K562 (cell line): ENCODE data around the gene PPP2R3C. TPM values are rescaled to one million over a fixed set of nuclear protein-coding genes. Genes with fewer than 3 reads are reported as not detected.

Experiments used
- ATAC-seq: fragments of 200-7000 bp; cut with Tn5 transposase; 3 replicates; pipeline ENCODE4 v1.9.1; 2020; ENCODE audit warnings: moderate library complexity
- BruUV-seq: library from RNA; stranded (reverse); fragments of 400-500 nt; replicated peaks from 2 replicates; lab custom pipeline; 2021; lab: Mats Ljungman, UMichigan
- CTCF ChIA-PET: fragments of 300-600 bp; formaldehyde crosslinking; extraction: SDS; loops from one replicate; lab custom pipeline; 2021; ENCODE audit warnings: low intra/inter-chr PET ratio; lab: Yijun Ruan, JAX
- POLR2A ChIA-PET: fragments of 300-600, 350-650 bp; sonication (Branson Sonifier 250); formaldehyde crosslinking; extraction: SDS; loops from one replicate; lab custom pipeline; 2021; ENCODE audit warnings: antibody characterized with exemption, inconsistent platforms; lab: Yijun Ruan, JAX
- DNase-seq, 4 experiments: peaks; one replicate each; pipeline versions ENCODE4 v3.0.0 to v3.0.0-alpha.2; 2011 to 2018; ENCODE audit warnings: low spot score in 3 of 4, mixed read lengths in 3 of 4; ENCODE audit errors: extremely low read depth in 1 of 4
- FAIRE-seq: peaks from 2 replicates; lab custom pipeline; 2011; peaks lifted over from hg19 to GRCh38; lab: Jason Lieb, UNC
- H2AFZ ChIP-seq: 2 replicates; pipeline ENCODE4 v1.6.0; 2011; ENCODE audit warnings: low read depth, low read length, control low read depth, inconsistent platforms
- H3K27ac ChIP-seq: fragments of 200-600 bp; 3 replicates; pipeline ENCODE4 v1.8.0; 2011; ENCODE audit warnings: low read depth, mild to moderate bottlenecking, control low read depth, inconsistent platforms, low read length, moderate library complexity, mixed read lengths; ENCODE audit errors: extremely low read depth
- H3K27me3 ChIP-seq, 2 experiments: fragments of 300-600 bp in 1 of 2; 2 replicates in 1 of 2; 3 replicates in 1 of 2; pipeline versions ENCODE4 v1.6.0 to v1.8.0; 2011; ENCODE audit warnings: inconsistent platforms in 2 of 2, low read length in 2 of 2, mild to moderate bottlenecking in 1 of 2, mixed read lengths in 1 of 2, moderate library complexity in 1 of 2; ENCODE audit not compliant: control insufficient read depth in 2 of 2, insufficient read depth in 2 of 2
- H3K36me3 ChIP-seq: fragments of 300-600 bp; 3 replicates; pipeline ENCODE4 v1.8.0; 2011; ENCODE audit warnings: mild to moderate bottlenecking, low read length, inconsistent platforms; ENCODE audit not compliant: control insufficient read depth, insufficient read depth
- H3K4me1 ChIP-seq, 2 experiments: fragments of 200-600 bp in 1 of 2; replicated peaks in 1 of 2; 2 replicates in 1 of 2; 3 replicates in 1 of 2; pipeline versions ENCODE4 v1.5.1 to v1.8.0; 2011; ENCODE audit warnings: inconsistent platforms in 2 of 2, low read length in 2 of 2, mild to moderate bottlenecking in 1 of 2, mixed read lengths in 1 of 2, moderate library complexity in 1 of 2; ENCODE audit not compliant: control insufficient read depth in 2 of 2, insufficient read depth in 2 of 2
- H3K4me2 ChIP-seq: 2 replicates; pipeline ENCODE4 v1.6.1; 2011; ENCODE audit warnings: low read length, control low read depth, inconsistent platforms, mixed read lengths; ENCODE audit not compliant: insufficient read depth
- H3K4me3 ChIP-seq: fragments of 200-600 bp; sonication (generic), shearing (Covaris generic); 2 replicates; pipeline ENCODE4 v1.5.1; 2016; ENCODE audit warnings: control low read depth, inconsistent platforms
- H3K79me2 ChIP-seq: fragments of 200-600 bp; 3 replicates; pipeline ENCODE4 v1.8.0; 2011; ENCODE audit warnings: low read length, inconsistent platforms; ENCODE audit not compliant: control insufficient read depth, insufficient read depth
- H3K9ac ChIP-seq, 2 experiments: 2 replicates each; pipeline versions ENCODE4 v1.6.0 to v1.6.1; 2011; ENCODE audit warnings: low read depth in 2 of 2, low read length in 2 of 2, control low read depth in 1 of 2, inconsistent platforms in 1 of 2, mild to moderate bottlenecking in 1 of 2, mixed read lengths in 1 of 2; ENCODE audit not compliant: insufficient read depth in 1 of 2
- H3K9me1 ChIP-seq: one replicate; pipeline ENCODE4 v1.6.0; 2011; ENCODE audit warnings: inconsistent platforms, mild to moderate bottlenecking, low read length, moderate library complexity; ENCODE audit not compliant: control insufficient read depth, insufficient read depth
- H3K9me3 ChIP-seq: replicated peaks from 2 replicates; pipeline ENCODE4 v1.5.1; 2011; ENCODE audit warnings: low read depth, low read length, inconsistent platforms; ENCODE audit not compliant: control insufficient read depth, insufficient read depth
- H4K20me1 ChIP-seq: replicated peaks from 2 replicates; pipeline ENCODE4 v1.6.1; 2011; ENCODE audit warnings: low read length, inconsistent platforms, mixed read lengths; ENCODE audit not compliant: control insufficient read depth, insufficient read depth
- ARID1B ChIP-seq: fragments of 450-650 bp; IDR thresholded peaks from 2 replicates; pipeline ENCODE4 v1.6.1; 2016; ENCODE audit warnings: antibody characterized with exemption, mild to moderate bottlenecking, inconsistent platforms
- BRD9 ChIP-seq: fragments of 450-650 bp; IDR thresholded peaks from 2 replicates; pipeline ENCODE4 v1.6.1; 2018; ENCODE audit warnings: low read depth; ENCODE audit not compliant: partially characterized antibody
- CHD2 ChIP-seq: IDR thresholded peaks from 2 replicates; pipeline ENCODE4 v1.6.1; 2011; ENCODE audit warnings: low read depth, low read length
- KAT7 ChIP-seq: sonication (generic); formaldehyde crosslinking; IDR thresholded peaks from 2 replicates; pipeline ENCODE4 v1.8.0; 2022; ENCODE audit warnings: missing genetic modification reagents, mild to moderate bottlenecking, borderline replicate concordance
- L3MBTL2 ChIP-seq: fragments of 450-650 bp; IDR thresholded peaks from 2 replicates; pipeline ENCODE4 v1.6.1; 2016; ENCODE audit warnings: mild to moderate bottlenecking, moderate library complexity
- NCOA1 ChIP-seq: fragments of 450-650 bp; IDR thresholded peaks from 2 replicates; pipeline ENCODE4 v1.6.1; 2016; ENCODE audit warnings: low read depth
- NFIX ChIP-seq: fragments of 250-450 bp; sonication (Bioruptor Pico); IDR thresholded peaks from 2 replicates; pipeline ENCODE4 v1.4.0; 2020; ENCODE audit warnings: low read depth, mild to moderate bottlenecking, moderate library complexity
- PCBP1 ChIP-seq: fragments of 200-400 bp; formaldehyde crosslinking; IDR thresholded peaks from 2 replicates; pipeline ENCODE4 v1.6.1; 2018; ENCODE audit warnings: mild to moderate bottlenecking, low read depth, low read length; ENCODE audit not compliant: poor library complexity, severe bottlenecking
- SMARCA4 ChIP-seq: fragments of 450-650 bp; IDR thresholded peaks from 2 replicates; pipeline ENCODE4 v1.6.1; 2016
- TAF9B ChIP-seq: fragments of 450-650 bp; IDR thresholded peaks from 2 replicates; pipeline ENCODE4 v1.6.1; 2018; ENCODE audit warnings: mild to moderate bottlenecking; ENCODE audit not compliant: partially characterized antibody
- TEAD2 ChIP-seq: fragments of 450-650 bp; IDR thresholded peaks from 2 replicates; pipeline ENCODE4 v1.6.1; 2016; ENCODE audit warnings: missing genetic modification characterization, control low read depth, missing compliant biosample characterization
- ZNF444 ChIP-seq: fragments of 250-450 bp; sonication (Bioruptor Pico); IDR thresholded peaks from 2 replicates; pipeline ENCODE4 v1.4.0; 2020; ENCODE audit warnings: mild to moderate bottlenecking, moderate library complexity
- ZSCAN32 ChIP-seq: fragments of 450-650 bp; formaldehyde crosslinking; IDR thresholded peaks from 2 replicates; pipeline ENCODE4 v1.4.0; 2020; ENCODE audit warnings: mild to moderate bottlenecking, moderate library complexity
- WGBS: fragments of 100-300 bp; shearing (Covaris generic); methylation state at CpG from one replicate; pipeline ENCODE4 v1.1.6; 2016; ENCODE audit warnings: low coverage, mixed read lengths; ENCODE audit not compliant: insufficient coverage; ENCODE audit errors: missing lambda C conversion rate; 5-methylcytosine and 5-hydroxymethylcytosine counted together
- in situ Hi-C: fragments of 300-500 bp; cut with MboI; formaldehyde crosslinking; loops from 4 replicates; pipeline ENCODE4 v1.15.0; 2018; ENCODE audit warnings: inconsistent platforms, mixed read lengths
- intact Hi-C: fragments of 100-400 bp; cut with micrococcal nuclease; formaldehyde crosslinking; loops from 2 replicates; pipeline ENCODE4 v1.14.2; 2022
- polyA plus RNA-seq, 8 experiments: library from polyadenylated mRNA; depleted of rRNA in 4 of 8; stranded (reverse) in 5 of 8; unstranded in 3 of 8; fragments of >200 nt; fragmentation: Nextera tagmentation in 2 of 8; fragmentation: Illumina TruSeq in 1 of 8; extraction: Ambion mirVana in 2 of 8; extraction: Trizol in 1 of 8; gene quantifications; 2 replicates each; pipeline versions ENCODE4 v1.2.1 to v1.2.3, GENCODE V29; 2011 to 2014; ENCODE audit warnings: inconsistent platforms in 1 of 8, missing spikeins in 1 of 8
- total RNA-seq, 7 experiments: library from RNA; depleted of rRNA in 6 of 7; stranded (reverse); fragments of >200 nt in 6 of 7; fragmentation: Illumina TruSeq in 2 of 7; extraction: Trizol in 2 of 7; gene quantifications; 2 replicates each; pipeline versions ENCODE4 v1.2.1 to v1.2.3, GENCODE V29; 2011 to 2021; ENCODE audit warnings: low replicate concordance in 1 of 7
- TF ChIP-seq, protein P1 (sequence below): fragments of 250-450 bp; sonication (Bioruptor Pico); IDR thresholded peaks from 2 replicates; pipeline ENCODE4 v1.5.0; 2021
- TF ChIP-seq, protein P2 (sequence below): sonication (generic); formaldehyde crosslinking; IDR thresholded peaks from 2 replicates; pipeline ENCODE4 v1.8.0; 2022; ENCODE audit warnings: mild to moderate bottlenecking, missing genetic modification reagents
- TF ChIP-seq, protein P3 (sequence below): sonication (generic); formaldehyde crosslinking; IDR thresholded peaks from 2 replicates; pipeline ENCODE4 v1.8.0; 2022; ENCODE audit warnings: mild to moderate bottlenecking, missing genetic modification reagents

Gene PPP2R3C
- total and polyA plus RNA-seq, 9 of the 15 experiments (the other 6 are each of a cell fraction or from before 2014, with no cell fraction given) = 14.7 to 43.3 (median 22.7) TPM

GRCh38 chr14:35043046-35043445 lies 78.7 kb downstream of the PPP2R3C start:
- H3K4me3 ChIP-seq = no peak overlapping the region
- H3K79me2 ChIP-seq = peaks cover 17% of the 10 kb centered on the region
- H3K4me1 ChIP-seq = peaks cover 0 to 6% of the 10 kb centered on the region in 2 experiments; a peak in 2 of 5 replicates
- no peaks in the 10 kb centered on the region for H3K9me1 ChIP-seq
- BruUV-seq = no TSS peak
- ChIA-PET CTCF (no interaction called here), POLR2A (no interaction called here)
- H3K27me3 ChIP-seq = no peaks in the 10 kb centered on the region
- FAIRE-seq (peak; percentile 49), DNase-seq (no peak), ATAC-seq (no peak)
- in situ Hi-C loops = no loop called here
- no peak overlapping the region for H3K27ac ChIP-seq
- H3K9me3 ChIP-seq = no peaks in the 10 kb centered on the region
- WGBS = 89% methylated on average over 2 of the region's 2 CpGs
- intact Hi-C loops = loop anchor here (10.0 kb wide), 1 partner anchor 362 kb away; the partner anchor contains the start of gene NFKBIA
- H3K36me3 ChIP-seq = no peaks in the 10 kb centered on the region
- no peak overlapping the region for H3K4me2 ChIP-seq
- H2AFZ ChIP-seq = no peak overlapping the region
- H4K20me1 ChIP-seq = no peaks in the 10 kb centered on the region
- H3K9ac ChIP-seq = no peak overlapping the region
- TF ChIP-seq KAT7 (no peak), ZSCAN32 (CRISPR knock-in tag) (no peak), TAF9B (no peak), NFIX (CRISPR knock-in tag) (no peak), SMARCA4 (no peak), L3MBTL2 (no peak), BRD9 (no peak), TEAD2 (tag) (no peak), CHD2 (no peak), PCBP1 (no peak), NCOA1 (no peak), ZNF444 (CRISPR knock-in tag) (no peak), ARID1B (no peak)
- TF ChIP-seq, protein P1, sequence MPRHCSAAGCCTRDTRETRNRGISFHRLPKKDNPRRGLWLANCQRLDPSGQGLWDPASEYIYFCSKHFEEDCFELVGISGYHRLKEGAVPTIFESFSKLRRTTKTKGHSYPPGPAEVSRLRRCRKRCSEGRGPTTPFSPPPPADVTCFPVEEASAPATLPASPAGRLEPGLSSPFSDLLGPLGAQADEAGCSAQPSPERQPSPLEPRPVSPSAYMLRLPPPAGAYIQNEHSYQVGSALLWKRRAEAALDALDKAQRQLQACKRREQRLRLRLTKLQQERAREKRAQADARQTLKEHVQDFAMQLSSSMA (CRISPR knock-in tag) = no peak
- TF ChIP-seq, protein P2, sequence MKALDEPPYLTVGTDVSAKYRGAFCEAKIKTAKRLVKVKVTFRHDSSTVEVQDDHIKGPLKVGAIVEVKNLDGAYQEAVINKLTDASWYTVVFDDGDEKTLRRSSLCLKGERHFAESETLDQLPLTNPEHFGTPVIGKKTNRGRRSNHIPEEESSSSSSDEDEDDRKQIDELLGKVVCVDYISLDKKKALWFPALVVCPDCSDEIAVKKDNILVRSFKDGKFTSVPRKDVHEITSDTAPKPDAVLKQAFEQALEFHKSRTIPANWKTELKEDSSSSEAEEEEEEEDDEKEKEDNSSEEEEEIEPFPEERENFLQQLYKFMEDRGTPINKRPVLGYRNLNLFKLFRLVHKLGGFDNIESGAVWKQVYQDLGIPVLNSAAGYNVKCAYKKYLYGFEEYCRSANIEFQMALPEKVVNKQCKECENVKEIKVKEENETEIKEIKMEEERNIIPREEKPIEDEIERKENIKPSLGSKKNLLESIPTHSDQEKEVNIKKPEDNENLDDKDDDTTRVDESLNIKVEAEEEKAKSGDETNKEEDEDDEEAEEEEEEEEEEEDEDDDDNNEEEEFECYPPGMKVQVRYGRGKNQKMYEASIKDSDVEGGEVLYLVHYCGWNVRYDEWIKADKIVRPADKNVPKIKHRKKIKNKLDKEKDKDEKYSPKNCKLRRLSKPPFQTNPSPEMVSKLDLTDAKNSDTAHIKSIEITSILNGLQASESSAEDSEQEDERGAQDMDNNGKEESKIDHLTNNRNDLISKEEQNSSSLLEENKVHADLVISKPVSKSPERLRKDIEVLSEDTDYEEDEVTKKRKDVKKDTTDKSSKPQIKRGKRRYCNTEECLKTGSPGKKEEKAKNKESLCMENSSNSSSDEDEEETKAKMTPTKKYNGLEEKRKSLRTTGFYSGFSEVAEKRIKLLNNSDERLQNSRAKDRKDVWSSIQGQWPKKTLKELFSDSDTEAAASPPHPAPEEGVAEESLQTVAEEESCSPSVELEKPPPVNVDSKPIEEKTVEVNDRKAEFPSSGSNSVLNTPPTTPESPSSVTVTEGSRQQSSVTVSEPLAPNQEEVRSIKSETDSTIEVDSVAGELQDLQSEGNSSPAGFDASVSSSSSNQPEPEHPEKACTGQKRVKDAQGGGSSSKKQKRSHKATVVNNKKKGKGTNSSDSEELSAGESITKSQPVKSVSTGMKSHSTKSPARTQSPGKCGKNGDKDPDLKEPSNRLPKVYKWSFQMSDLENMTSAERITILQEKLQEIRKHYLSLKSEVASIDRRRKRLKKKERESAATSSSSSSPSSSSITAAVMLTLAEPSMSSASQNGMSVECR (CRISPR knock-in tag) = no peak
- TF ChIP-seq, protein P3, sequence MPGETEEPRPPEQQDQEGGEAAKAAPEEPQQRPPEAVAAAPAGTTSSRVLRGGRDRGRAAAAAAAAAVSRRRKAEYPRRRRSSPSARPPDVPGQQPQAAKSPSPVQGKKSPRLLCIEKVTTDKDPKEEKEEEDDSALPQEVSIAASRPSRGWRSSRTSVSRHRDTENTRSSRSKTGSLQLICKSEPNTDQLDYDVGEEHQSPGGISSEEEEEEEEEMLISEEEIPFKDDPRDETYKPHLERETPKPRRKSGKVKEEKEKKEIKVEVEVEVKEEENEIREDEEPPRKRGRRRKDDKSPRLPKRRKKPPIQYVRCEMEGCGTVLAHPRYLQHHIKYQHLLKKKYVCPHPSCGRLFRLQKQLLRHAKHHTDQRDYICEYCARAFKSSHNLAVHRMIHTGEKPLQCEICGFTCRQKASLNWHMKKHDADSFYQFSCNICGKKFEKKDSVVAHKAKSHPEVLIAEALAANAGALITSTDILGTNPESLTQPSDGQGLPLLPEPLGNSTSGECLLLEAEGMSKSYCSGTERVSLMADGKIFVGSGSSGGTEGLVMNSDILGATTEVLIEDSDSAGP (CRISPR knock-in tag) = no peak
